Neural progenitor cell (in vitro differentiated cells): ENCODE measurements around the gene CERS6.

Experiments
- EZH2 ChIP-seq: fragments of 200-600 bp; sonication (generic); IDR thresholded peaks from 2 replicates; pipeline ENCODE4 v1.6.1; 2017; ENCODE audit warnings: antibody characterized with exemption, mild to moderate bottlenecking, moderate library complexity
- EZH2phosphoT487 ChIP-seq: fragments of 200-600 bp; sonication (generic); IDR thresholded peaks from 2 replicates; pipeline ENCODE4 v1.6.1; 2017; ENCODE audit warnings: antibody characterized with exemption
- TF ChIP-seq, protein P1 (sequence below): fragments of 200-600 bp; sonication (generic); IDR thresholded peaks from 2 replicates; pipeline ENCODE4 v1.5.1; 2017; ENCODE audit warnings: antibody characterized with exemption, mild to moderate bottlenecking

GRCh38 chr2:168443818-168444217 is 12.3 kb upstream of the CERS6 start:
- TF ChIP-seq, protein P1, sequence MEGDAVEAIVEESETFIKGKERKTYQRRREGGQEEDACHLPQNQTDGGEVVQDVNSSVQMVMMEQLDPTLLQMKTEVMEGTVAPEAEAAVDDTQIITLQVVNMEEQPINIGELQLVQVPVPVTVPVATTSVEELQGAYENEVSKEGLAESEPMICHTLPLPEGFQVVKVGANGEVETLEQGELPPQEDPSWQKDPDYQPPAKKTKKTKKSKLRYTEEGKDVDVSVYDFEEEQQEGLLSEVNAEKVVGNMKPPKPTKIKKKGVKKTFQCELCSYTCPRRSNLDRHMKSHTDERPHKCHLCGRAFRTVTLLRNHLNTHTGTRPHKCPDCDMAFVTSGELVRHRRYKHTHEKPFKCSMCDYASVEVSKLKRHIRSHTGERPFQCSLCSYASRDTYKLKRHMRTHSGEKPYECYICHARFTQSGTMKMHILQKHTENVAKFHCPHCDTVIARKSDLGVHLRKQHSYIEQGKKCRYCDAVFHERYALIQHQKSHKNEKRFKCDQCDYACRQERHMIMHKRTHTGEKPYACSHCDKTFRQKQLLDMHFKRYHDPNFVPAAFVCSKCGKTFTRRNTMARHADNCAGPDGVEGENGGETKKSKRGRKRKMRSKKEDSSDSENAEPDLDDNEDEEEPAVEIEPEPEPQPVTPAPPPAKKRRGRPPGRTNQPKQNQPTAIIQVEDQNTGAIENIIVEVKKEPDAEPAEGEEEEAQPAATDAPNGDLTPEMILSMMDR = no peak
- no peak for TF ChIP-seq EZH2phosphoT487
- TF ChIP-seq EZH2 = no peak
